OCI-M2 (cell line): ENCODE measurements around the gene TMEM167A.
"Not testable (repeated sequence)": the region's sequence is repeated elsewhere in the genome, so short reads cannot be mapped to it uniquely, and the experiment has no call there.

ENCODE experiments used
- DNase-seq: peaks from one replicate; lab custom pipeline; 2025; ENCODE audit not compliant: unreplicated experiment; lab: John Stamatoyannopoulos, UW

TMEM167A gene

DNA sequence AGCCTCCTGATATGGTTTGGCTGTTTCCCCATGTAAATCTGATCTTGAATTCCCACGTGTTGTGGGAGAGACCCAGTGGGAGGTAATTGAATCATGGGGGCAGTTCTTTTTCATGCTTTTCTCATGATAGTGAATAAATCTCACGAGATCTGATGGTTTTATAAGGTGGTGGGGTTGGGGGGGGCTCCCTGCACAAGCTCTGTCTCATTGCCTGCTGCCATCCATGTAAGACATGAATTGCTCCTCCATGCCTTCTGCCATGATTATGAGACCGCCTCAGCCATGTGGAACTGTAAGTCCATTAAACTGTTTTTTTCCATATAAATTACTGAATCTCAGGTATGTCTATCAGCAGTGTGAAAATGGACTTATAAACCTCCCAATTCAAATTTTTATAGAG is 13.0 kb upstream of the TMEM167A start:
- no peak for DNase-seq

GRCh38 chr5:83085106-83085505 is 7.9 kb upstream of the TMEM167A start:
- DNase-seq, result no peak

- no peak for DNase-seq
Observed at GRCh38 chr5:83084336-83084735, 7.1 kb upstream of the TMEM167A start.

GRCh38 chr5:83082750-83083149 is 5.6 kb upstream of the TMEM167A start:
- no peak for DNase-seq

DNA sequence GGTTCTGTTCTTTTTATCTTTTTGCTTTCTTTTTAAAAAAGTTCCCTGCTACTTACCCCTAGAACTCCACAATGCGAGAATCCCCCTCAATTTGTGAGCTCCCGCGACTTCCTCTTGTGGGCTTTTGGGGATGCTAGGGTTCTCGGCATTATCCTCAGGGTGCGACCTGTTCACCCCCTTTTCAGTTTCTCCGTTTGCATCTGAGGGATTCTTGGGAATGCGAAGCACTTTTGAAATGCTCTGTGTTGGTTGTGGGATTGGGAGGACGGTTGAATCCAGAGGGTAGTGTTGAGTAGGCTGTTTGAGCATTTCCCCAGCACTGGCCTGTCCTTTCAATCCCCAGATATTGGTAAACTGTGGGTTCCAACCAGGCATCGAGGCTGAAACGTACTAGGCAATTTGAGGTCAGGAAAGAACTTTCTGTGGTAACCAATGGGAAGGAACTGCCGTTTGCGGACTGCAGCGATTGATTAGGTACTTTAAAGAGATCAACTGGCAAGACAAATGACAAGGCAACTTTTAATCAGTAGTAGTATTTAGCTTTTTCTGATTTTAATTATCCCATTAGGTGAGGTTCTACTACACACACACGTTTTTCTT is 568 bp upstream of the TMEM167A start:
- DNase-seq, result no peak

GRCh38 chr5:83072966-83073365 is 4.2 kb downstream of the TMEM167A start:
- no peak for DNase-seq

DNA sequence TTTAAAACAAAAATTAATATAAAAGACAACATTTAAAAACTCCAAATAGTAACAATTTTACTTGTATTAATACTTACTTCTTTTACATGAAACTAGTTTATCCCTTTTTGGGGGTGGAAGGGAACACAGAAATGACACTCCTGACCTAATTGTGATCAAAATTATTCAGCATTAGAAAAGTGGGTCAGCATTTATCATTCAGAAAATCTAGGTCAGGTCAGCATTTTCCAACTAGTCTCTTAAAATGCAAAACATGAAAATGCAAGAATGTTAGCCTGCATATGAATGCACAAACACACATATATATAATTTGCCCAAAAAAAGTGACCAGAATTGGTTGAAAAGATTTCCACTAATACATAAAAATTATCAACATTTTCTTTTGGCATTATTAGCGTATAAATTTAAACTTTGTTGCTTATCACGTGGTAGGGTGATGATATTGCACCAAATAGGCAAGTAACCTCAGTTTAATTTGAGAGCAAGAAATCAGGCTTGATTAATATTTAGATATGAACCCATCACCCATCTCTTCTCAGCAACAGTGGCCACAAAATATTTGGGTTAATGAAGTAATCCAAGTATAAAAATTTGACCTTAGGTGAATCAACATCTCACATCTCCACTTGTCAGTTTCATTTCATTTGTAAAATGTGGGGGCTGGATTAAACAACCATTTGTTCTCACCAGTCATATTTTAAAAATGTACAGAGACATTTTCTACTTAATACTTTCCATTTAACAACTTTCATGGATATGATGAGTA is 5.7 kb downstream of the TMEM167A start:
- no peak for DNase-seq

- no peak for DNase-seq
Observed at GRCh38 chr5:83069096-83069799, 7.9 kb downstream of the TMEM167A start.

GRCh38 chr5:83067377-83067776 is 9.8 kb downstream of the TMEM167A start:
- not testable (repeated sequence) for DNase-seq

GRCh38 chr5:83066548-83067110 is 10.6 kb downstream of the TMEM167A start:
- DNase-seq, result no peak

GRCh38 chr5:83059341-83059740 is 17.9 kb downstream of the TMEM167A start:
- no peak for DNase-seq

DNA sequence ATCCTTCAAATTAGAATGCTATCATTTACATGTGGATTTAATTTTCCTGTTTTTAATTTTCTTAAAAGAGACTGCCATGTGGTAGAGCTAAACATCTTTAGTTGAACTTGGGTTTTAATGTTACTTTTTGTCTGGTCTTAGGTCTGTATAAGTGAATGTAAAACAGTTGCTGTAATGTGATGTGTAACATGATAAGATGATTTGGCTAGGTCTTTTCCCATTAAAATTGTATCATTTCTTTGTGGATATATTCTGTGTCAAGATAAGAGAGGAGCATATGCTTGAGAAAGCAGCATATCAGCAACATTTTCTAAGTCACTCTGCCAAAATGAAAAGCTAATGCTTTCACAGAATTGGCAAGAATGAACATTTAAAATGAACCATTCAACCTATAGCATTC is 18.5 kb downstream of the TMEM167A start:
- no peak for DNase-seq

GRCh38 chr5:83055166-83055565 is 22.0 kb downstream of the TMEM167A start:
- no peak for DNase-seq

DNA sequence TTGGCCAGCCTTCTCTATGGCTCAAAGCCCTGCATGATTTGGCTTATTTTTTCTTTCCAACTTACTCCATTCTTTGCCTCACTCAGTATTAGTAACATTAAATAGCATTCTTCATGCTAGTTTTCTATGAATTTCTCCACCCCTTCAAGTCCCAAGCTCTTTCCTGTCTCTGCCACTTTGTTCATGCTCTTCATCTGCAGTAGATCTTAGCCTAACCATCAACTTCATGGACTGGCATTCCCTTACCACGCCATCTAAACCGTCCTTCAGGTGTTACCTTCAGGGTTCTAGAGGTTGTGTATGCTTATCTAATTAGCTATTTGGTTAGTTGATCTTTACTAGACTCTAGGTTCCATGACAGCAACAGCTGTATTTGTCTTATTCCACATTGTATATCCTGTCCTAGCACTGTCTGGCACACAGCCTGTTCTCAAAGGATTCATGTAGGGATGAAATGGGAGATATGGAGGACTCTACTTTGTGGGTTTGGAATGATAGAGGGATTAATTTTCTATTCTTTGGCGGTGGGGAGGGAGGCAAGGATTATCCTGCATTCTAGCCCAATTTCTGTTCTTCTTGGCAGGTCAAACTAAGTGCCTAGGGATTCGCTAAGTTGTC is 26.4 kb downstream of the TMEM167A start:
- DNase-seq, result no peak

DNA sequence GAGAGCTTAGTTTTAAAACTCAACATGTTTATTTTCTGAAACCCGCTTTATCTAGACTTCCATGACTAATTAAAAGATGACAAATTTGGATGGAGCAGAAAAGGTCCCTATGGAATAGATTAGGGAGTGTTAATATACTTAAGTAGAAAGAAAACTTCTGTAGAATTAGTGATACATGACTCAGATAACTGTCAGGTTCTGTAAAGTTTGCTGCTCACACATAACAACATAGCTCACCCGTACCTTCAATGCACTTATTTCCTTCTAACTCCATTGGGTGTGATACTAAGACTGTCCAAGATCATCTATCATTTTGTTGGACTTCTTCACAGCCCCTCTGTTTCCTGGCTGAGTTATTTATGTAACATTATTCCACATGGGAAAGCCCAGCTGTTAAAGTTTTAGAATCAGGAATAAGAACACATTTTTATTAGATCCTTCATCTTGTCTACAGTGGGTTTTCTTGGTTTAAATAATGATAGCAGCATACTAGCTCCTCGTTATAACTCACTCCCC is 27.8 kb downstream of the TMEM167A start:
- DNase-seq, result no peak

DNA sequence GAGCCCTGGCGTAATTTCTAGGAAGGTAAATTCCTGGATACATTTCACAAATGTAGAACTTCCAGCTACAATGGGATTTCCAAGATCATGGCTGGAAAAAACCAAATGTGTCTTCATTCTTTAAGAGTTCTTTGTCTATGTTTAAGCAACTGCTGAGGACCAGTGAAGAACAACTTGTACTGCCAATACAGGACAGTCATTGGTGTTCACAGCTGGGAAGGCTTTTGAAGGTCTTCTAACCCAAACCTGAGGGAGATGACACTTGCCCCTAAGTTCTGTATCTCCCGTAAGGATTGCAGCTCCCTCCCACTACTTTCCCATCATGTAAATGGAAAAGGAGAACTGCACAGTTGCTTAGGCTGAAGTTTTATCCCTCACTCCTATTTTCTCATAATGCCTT is 28.4 kb downstream of the TMEM167A start:
- no peak for DNase-seq

GRCh38 chr5:83048277-83048676 is 28.9 kb downstream of the TMEM167A start:
- DNase-seq, result no peak

- DNase-seq, result no peak
Observed at GRCh38 chr5:83044926-83045325, 32.3 kb downstream of the TMEM167A start.

- no peak for DNase-seq
Observed at GRCh38 chr5:83042507-83042906, 34.7 kb downstream of the TMEM167A start.

DNA sequence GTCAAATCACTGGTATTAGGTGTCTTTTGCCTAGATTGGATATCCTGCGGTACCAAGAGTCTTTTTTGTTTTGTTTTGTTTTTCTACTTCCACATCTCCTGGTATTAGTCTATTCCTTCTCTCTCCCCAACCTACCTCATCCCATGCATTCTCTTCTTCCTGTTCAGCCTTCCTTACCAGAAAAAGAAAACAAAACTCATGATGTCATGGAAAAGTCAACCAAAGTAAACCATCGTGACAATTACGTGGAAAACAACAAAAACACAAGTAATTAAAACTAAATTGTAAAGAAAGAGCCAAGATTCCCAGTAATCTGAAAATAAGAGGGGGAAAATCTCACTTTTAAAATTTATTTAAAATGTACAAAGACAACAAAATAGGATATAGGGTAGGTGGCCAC is 38.3 kb downstream of the TMEM167A start:
- DNase-seq, result no peak

- no peak for DNase-seq
Observed at GRCh38 chr5:83036991-83037575, 40.1 kb downstream of the TMEM167A start.
